Measurements from ENCODE around the gene ZNF563.

DNA sequence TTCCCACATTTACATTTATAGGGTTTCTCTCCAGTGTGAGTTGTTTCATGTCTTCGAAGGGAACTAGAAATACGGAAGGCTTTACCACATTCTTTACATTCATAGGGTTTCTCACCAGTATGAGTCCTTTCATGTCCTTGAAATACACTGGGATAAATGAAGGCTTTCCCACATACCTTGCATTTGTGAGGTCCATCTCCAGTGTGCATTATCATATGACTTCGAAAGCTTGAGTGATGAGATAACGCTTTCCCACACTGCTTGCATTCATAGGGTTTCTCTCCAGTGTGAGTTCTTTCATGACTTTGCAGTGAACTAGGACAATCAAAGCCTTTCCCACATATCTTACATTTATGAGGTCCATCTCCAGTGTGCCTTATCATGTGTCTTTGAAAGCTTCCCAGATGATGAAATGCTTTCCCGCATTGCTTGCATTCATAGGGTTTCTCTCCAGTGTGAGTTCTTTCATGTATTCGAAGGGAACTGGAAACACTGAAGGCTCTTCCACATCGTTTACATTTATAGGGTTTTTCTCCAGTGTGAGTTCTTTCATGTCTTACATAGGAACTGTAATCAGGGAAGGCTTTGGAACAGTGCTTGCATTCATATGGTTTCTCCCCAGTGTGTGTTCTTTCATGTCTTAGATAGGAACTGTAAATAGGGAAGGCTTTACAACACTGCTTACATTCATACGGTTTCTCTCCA lies 16.9 kb upstream of the ZNF563 start:
- no peak for TF ChIP-seq GATA2 (IDR thresholded peaks at IDR 0.05; ENCODE audit: low read depth, low read length)
- no peak for TF ChIP-seq GATA3 (IDR thresholded peaks at IDR 0.05; ENCODE audit: low read depth, low read length)
